NB4 (cell line): ENCODE data around the gene SIAH3.

Experiments
- CTCF ChIP-seq: IDR thresholded peaks from one replicate; pipeline ENCODE4 v1.5.1; 2012; ENCODE audit warnings: low read depth, low read length
- MAX ChIP-seq: IDR thresholded peaks from 2 replicates; pipeline ENCODE4 v1.6.1; 2011; ENCODE audit warnings: low read depth, low read length
- MYC ChIP-seq: IDR thresholded peaks from 2 replicates; pipeline ENCODE4 v1.6.1; 2011; ENCODE audit warnings: low read depth, low read length
- POLR2A ChIP-seq: IDR thresholded peaks from 2 replicates; pipeline ENCODE4 v1.6.1; 2011; ENCODE audit warnings: mild to moderate bottlenecking; ENCODE audit not compliant: insufficient read length; ENCODE audit errors: extremely low read depth

- TF ChIP-seq POLR2A: no peak
- TF ChIP-seq CTCF: no peak
- no peak for TF ChIP-seq MAX
- no peak for TF ChIP-seq MYC
Measured at GRCh38 chr13:45861322-45861721, 9.8 kb upstream of the SIAH3 start.
